ENCODE results near the gene MATCAP1.

DNA sequence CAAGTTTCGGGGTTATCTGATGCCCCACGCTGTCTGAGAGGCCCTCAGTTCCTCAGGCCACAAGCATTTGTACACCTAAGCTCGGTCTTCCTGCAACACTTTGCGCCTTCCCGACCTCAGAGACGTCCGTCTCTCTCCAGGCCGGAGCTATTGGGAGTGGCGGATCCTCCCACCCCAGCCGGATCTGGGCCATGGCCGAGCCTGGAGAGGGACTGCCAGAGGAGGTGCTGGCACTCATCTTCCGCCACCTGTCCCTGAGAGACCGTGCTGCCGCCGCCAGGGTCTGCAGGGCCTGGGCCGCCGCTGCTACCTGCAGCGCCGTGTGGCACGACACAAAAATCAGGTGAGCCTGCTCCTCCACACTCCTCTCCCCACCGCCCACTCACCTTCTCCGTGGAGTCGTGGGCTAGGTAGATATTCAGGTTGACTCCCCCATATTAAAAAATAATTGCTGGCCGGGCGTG is 22.1 kb downstream of the MATCAP1 start:
- TF ChIP-seq POLR2A (IDR thresholded peaks at IDR 0.05; ENCODE audit: low read depth, low read length) = no peak
- TF ChIP-seq POLR2AphosphoS5 (IDR thresholded peaks at IDR 0.05; ENCODE audit: low read depth, low read length) = no peak
- TF ChIP-seq PAX5 (IDR thresholded peaks at IDR 0.05; ENCODE audit: insufficient read depth, low read length, severe bottlenecking) = no peak
- TF ChIP-seq SPI1 (IDR thresholded peaks at IDR 0.05; ENCODE audit: low read depth, low read length) = no peak
- TF ChIP-seq TAF1 (IDR thresholded peaks at IDR 0.05; ENCODE audit: low read depth, low read length) = no peak
- no peak for TF ChIP-seq POU2F2 (IDR thresholded peaks at IDR 0.05; ENCODE audit: low read depth, low read length)
